HepG2 (cell line): ENCODE results near the gene NAP1L4. TPM values are rescaled to one million over a fixed set of nuclear protein-coding genes. Genes with fewer than 3 reads are reported as not detected.

Source experiments
- BHLHE40 ChIP-seq: IDR thresholded peaks from 2 replicates; pipeline ENCODE4 v1.6.1; 2011; ENCODE audit warnings: low read length, improper control_type of control experiment
- CREB3 ChIP-seq: sonication (generic); formaldehyde crosslinking; IDR thresholded peaks from 2 replicates; pipeline ENCODE4 v1.5.0; 2020; ENCODE audit warnings: missing genetic modification reagents
- ELK4 ChIP-seq: sonication (generic); formaldehyde crosslinking; IDR thresholded peaks from 2 replicates; pipeline ENCODE4 v1.9.0; 2021; ENCODE audit warnings: missing genetic modification reagents, borderline replicate concordance
- HNF4G ChIP-seq, 2 experiments: sonication (generic) in 1 of 2; formaldehyde crosslinking in 1 of 2; IDR thresholded peaks; 2 replicates each; pipeline versions ENCODE4 v1.4.0 to v1.6.1; 2011 to 2020; ENCODE audit warnings: borderline replicate concordance in 2 of 2, low read depth in 2 of 2, mild to moderate bottlenecking in 2 of 2, low read length in 1 of 2, missing genetic modification reagents in 1 of 2, moderate library complexity in 1 of 2
- KAT8 ChIP-seq: IDR thresholded peaks from 2 replicates; pipeline ENCODE4 v1.6.1; 2016; ENCODE audit warnings: missing genetic modification reagents, missing compliant biosample characterization
- LCORL ChIP-seq, 2 experiments: fragments of 450-650 bp in 1 of 2; sonication (generic) in 1 of 2; formaldehyde crosslinking in 1 of 2; IDR thresholded peaks; 2 replicates each; pipeline versions ENCODE4 v1.5.0 to v1.6.1; 2017 to 2020; ENCODE audit warnings: antibody characterized with exemption in 1 of 2, missing genetic modification reagents in 1 of 2
- PATZ1 ChIP-seq: sonication (generic); formaldehyde crosslinking; IDR thresholded peaks from 2 replicates; pipeline ENCODE4 v1.4.0; 2020; ENCODE audit warnings: missing genetic modification reagents
- RAD21 ChIP-seq: fragments of 450-650 bp; formaldehyde crosslinking; IDR thresholded peaks from 2 replicates; pipeline ENCODE4 v1.5.0; 2020; ENCODE audit warnings: mild to moderate bottlenecking
- ZBTB39 ChIP-seq: sonication (generic); formaldehyde crosslinking; IDR thresholded peaks from 2 replicates; pipeline ENCODE4 v1.5.0; 2020; ENCODE audit warnings: missing genetic modification reagents
- ZBTB7B ChIP-seq: sonication (generic); formaldehyde crosslinking; IDR thresholded peaks from 2 replicates; pipeline ENCODE4 v1.4.0; 2020; ENCODE audit warnings: missing genetic modification reagents
- ZNF263 ChIP-seq: sonication (generic); formaldehyde crosslinking; IDR thresholded peaks from 2 replicates; pipeline ENCODE4 v1.4.0; 2020; ENCODE audit warnings: missing genetic modification reagents
- ZNF317 ChIP-seq: sonication (generic); formaldehyde crosslinking; IDR thresholded peaks from 2 replicates; pipeline ENCODE4 v1.5.0; 2020; ENCODE audit warnings: mild to moderate bottlenecking, missing genetic modification reagents
- ZNF605 ChIP-seq: sonication (generic); formaldehyde crosslinking; IDR thresholded peaks from 2 replicates; pipeline ENCODE4 v1.8.0; 2022; ENCODE audit warnings: mild to moderate bottlenecking, missing genetic modification reagents
- ZNF609 ChIP-seq: sonication (generic); formaldehyde crosslinking; IDR thresholded peaks from 2 replicates; pipeline ENCODE4 v1.4.0; 2020; ENCODE audit warnings: mild to moderate bottlenecking, missing genetic modification reagents, borderline replicate concordance
- ZNF644 ChIP-seq: IDR thresholded peaks from 2 replicates; pipeline ENCODE4 v1.6.1; 2016; ENCODE audit warnings: low read depth
- polyA plus RNA-seq, 8 experiments: library from polyadenylated mRNA; depleted of rRNA in 3 of 8; stranded (reverse) in 7 of 8; unstranded in 1 of 8; fragments of >200 nt; fragmentation: Illumina TruSeq in 4 of 8; extraction: Trizol in 4 of 8; gene quantifications; 2 replicates each; pipeline versions ENCODE4 v1.2.1 to v1.2.3, GENCODE V29; 2011 to 2016; ENCODE audit warnings: low read depth in 4 of 8, missing spikeins in 1 of 8, mixed read lengths in 1 of 8; ENCODE audit not compliant: insufficient read depth in 1 of 8
- total RNA-seq, 5 experiments: library from RNA; depleted of rRNA; stranded (reverse); fragments of >200 nt; fragmentation: Illumina TruSeq; extraction: Trizol; gene quantifications; 2 replicates each; pipeline ENCODE4 v1.2.3, GENCODE V29; 2016; ENCODE audit warnings: low read depth in 1 of 5

Gene NAP1L4
- total and polyA plus RNA-seq, 2 of the 13 experiments (the other 11 are each of a cell fraction or from before 2014, with no cell fraction given), result 64.0 to 186 TPM

GRCh38 chr11:2901854-2902783 is 90.0 kb downstream of the NAP1L4 start (continued):
- TF ChIP-seq HNF4G (IDR thresholded peaks at IDR 0.05; ENCODE audit: borderline replicate concordance, low read depth, low read length) (0 out of 2 replicates have a peak, but pooled peaks have one; percentile 13), HNF4G (CRISPR knock-in tag; IDR thresholded peaks at IDR 0.05; ENCODE audit: borderline replicate concordance, low read depth) (no peak), LCORL (IDR thresholded peaks at IDR 0.05) (no peak), LCORL (CRISPR knock-in tag; IDR thresholded peaks at IDR 0.05) (0 out of 2 replicates have a peak, but pooled peaks have one; percentile 17), ZNF263 (CRISPR knock-in tag) (no peak), RAD21 (CRISPR knock-in tag) (peak; percentile 23; the same call in 1 of the 2 replicates), BHLHE40 (peak; percentile 70), ZBTB7B (CRISPR knock-in tag) (0 out of 2 replicates have a peak, but pooled peaks have one; percentile 34), ZNF317 (CRISPR knock-in tag) (0 out of 2 replicates have a peak, but pooled peaks have one; percentile 36), ZNF605 (no peak), ELK4 (CRISPR knock-in tag) (no peak), CREB3 (CRISPR knock-in tag) (0 out of 2 replicates have a peak, but pooled peaks have one; percentile 41), PATZ1 (CRISPR knock-in tag) (peak; percentile 21; the same call in 1 of the 2 replicates), KAT8 (peak; percentile 20; the same call in 1 of the 2 replicates), ZBTB39 (CRISPR knock-in tag) (no peak), ZNF609 (CRISPR knock-in tag) (no peak), ZNF644 (CRISPR knock-in tag) (no peak)
